LoVo (cell line): Measurements from ENCODE around the gene FAM120C.
A peak's percentile ranks its signal among the peaks of the same experiment; 100 is the strongest.

Source experiments
- DNase-seq: peaks from one replicate; pipeline ENCODE4 v3.0.0-alpha.2; 2016; ENCODE audit warnings: low spot score

Gene FAM120C

DNA sequence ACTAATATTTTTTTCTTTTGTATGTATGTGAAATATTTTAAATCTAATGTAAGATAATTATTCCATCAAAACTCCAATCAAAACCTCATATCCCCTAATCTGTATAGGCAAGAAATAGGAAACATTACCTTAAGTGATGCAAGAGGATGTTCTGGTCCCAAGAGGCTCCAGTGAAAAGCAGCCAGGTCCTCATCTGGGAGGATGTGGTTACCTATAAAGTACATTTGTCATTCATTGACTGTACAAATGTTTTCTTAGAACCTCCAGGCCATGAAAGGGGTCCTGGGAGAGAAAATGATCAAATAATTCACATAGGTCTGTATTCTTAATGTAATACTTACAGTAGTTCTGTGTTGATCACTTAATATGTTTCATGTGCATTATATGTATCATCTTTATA, 25.5 kb downstream of the FAM120C start:
- DNase-seq, result no peak

DNA sequence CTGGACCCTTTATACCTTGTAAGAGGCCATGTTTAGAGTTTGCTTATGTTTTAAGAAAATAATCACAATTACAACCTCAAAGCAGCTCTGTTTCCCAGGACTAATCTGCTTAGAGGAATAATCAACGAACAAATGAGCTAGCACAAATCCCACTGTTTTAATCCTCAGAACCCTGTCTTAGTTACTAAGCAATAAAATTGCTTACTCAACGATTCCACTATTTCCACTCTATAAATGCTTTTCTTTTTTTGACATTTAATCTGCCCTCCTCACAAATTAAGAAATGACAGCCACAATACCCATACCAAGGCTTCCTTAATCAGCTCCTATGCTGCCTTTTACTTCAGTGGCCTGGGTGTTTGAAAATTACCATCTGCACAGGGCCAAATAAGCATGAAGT, 48.8 kb downstream of the FAM120C start:
- DNase-seq, result no peak

DNA sequence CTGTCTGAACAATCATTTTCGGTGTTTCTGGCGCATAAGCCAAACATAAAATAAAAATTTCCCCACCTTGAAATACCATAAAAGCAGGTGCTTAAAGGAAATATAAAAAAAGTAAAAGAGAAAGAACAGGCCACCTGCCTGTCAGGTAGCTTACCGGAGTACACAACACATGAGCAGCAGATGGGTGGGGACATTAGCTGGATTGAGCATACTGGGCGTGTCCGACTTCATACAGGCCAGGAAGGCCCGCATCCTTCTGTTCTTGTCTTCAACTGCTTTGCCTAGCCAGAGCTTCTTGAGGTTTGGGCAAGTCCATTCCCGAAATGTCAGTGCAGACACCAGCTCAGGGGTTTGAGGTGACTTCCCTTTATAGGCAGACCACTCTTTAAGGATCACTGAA, 66.7 kb downstream of the FAM120C start:
- DNase-seq, result no peak

DNA sequence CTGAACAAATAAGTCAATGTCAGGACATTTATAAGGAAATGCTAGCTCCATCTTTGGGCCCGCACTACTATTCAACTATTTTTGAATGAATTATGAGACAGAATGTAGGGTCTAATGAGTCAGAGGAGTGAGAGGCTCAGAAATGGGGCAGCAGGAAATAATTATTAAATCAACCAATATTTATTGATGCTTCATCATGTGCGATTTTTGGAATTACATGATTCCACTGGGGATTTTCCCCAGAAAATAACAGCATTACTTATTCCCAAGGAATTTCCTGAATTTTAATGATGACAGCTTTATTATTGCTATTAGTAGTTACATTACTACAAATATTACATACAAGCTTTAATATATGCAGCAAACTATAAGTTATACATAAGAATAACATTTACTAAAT, 89.5 kb downstream of the FAM120C start:
- no peak for DNase-seq

DNA sequence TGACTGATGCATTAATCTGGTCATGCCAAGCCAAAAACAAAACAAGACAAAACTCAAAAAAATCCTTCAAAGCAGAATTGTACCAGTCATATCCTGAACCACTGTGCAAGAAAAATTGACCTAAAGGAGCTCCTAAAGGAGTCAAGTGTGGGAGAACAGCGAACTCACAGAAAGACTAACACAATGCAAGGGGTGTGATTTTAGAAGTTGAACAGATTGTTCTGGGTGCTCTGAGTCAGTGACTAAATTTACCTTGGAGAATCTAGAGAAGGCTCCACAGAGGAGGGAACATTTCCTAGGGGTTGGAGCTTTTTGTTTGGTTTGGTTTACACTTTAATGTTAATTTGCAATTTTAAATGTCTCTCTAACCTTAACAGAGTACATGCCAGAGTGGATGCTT, 89.9 kb downstream of the FAM120C start:
- DNase-seq, result no peak

DNA sequence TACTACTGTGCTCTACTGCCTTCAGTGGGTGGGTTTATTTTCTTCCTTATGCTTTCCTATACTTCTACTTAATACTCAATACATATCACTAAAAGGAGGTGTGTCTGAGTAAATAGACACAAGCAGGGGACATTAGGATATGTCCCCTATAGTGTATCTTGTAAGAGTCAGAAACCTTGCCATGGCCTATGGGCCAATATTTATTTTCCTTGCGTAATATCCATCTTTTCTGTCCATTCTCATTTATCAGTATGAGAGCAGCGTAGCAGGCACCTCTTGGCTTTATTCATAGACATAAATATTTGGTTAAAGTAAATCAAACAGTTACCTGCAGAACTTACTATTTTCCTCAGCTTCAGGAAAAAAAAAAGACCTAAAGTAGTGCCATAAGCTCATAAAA, 92.2 kb downstream of the FAM120C start:
- no peak for DNase-seq

DNA sequence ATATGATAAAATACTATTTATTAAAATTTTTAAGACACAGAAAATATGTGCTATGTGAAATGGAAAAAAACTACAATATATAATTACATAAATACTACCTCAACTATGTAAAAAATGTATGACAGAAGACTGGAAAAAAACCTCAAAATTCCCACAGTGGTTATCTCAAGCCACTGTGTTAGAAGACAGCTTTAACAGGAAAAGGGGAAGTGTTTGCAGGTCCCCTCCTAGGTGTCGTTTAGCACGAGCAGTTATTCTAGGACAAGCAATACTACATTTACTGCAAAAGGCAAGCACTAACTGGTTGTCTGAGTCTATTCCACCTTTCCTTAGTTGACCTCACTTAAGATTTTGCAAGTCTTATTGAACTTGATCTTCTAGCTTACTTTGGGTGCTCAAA, 93.9 kb downstream of the FAM120C start:
- DNase-seq, result no peak

DNA sequence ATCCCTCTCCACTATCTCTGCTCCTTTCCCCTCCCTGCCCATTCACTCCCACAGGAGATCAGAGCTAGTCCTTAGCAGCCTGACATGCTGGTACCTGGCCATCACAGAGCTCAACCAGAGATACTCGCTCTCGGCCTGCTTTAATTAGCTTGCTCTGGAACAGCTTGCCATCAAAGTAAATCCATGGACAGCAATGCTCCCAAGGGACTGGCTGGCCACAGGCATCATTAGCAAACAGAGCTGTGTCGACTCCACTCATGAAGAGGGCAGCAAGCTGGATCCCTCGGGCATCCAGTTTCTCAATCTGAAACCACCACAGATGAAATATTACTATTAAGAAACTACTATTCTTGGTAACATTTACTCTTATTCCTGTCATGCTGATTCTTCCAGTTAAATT, 95.4 kb downstream of the FAM120C start:
- DNase-seq, result no peak

DNA sequence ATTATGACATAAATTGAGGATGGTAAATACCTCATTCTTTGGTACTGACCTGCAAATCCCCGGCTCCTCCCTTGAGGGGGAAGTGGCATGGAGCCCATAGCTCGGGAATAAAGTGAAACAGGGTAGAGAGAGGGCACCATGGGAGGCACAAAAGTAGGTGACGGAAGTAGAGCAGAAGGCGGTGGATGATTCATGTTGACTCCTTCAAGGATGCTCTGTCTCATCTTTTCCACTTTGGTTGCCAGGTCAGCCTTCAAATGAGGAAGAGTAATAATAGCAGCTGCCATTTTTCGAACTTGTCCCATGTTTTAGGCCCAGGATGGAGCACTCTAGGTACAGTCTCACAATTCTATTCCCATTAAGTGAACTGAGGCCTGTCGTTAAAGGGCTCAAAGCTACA, 97.4 kb downstream of the FAM120C start:
- DNase-seq, result no peak

DNA sequence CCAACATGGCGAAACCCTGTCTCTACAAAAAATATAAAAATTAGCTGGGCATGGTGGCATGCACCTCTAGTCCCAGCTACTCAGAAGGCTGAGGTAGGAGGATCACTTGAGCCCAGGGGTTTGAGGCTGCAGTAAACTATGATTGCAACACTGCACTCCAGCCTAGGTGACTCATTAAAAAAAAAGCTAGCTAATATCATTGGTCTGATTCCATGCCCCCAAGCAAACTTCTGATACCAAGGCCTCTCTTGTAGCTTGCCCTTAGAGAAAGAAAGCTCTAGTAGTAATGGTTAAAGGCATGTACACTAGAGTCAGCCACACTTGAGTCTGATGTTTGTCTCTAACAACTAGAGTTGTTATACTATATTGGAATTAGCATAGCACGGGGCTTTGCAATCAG, 106.2 kb downstream of the FAM120C start:
- no peak for DNase-seq

DNA sequence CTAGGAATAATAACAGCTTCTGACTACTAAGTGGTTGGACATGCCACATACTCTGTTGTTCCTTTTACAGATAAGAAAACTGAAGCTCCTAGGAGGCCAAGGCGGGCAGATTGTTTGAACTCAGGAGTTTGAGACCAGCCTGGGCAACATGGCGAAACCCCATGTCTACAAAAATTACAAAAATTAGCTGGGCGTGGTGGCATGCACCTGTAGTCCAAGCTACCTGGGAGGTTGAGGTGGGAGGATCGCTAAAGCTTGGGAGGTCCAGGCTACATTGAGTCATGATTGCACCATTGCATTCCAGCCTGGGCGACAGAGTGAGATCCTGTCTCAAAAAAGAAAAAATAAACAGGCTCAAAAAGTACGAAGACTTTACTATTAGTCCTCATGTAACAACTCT, 108.2 kb downstream of the FAM120C start:
- no peak for DNase-seq

DNA sequence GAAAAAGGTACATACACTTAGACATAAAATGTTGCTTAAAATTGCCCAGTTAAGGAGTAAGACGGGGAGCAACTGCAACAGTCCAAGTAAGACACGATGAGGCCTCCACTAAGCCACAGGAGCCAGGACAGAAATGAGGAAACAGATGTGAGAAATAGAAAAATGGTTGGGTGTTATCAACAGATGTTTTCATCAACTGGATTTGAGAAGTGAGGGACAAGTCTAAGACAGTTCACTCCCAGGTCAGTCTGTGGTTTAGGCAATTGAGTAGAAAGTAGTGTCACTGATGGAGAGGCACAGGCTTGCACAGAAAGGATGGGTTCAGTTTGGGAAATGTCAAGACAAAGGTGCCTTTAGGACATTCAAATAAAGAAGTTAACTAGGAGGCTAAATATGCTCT, 115.3 kb downstream of the FAM120C start:
- no peak for DNase-seq

DNA sequence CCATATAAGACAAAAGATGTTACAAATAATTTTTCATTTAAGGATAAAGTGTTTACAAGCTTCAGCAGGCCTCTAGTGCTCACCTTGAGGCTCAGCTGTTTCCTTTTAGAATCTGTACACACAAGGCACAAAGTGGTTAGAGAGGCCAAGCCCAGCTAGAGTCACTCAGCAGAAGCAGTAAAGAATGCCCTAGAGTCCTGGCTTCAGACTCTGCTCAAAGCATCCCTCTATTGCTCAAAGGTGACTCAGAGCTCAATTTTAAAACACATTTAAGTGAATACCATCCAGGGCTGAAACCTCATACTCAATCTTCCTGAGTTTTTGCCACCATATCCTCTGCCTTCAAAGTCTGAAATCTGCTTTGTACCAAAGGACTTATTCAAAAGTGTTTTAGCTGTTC, 116.2 kb downstream of the FAM120C start:
- no peak for DNase-seq

DNA sequence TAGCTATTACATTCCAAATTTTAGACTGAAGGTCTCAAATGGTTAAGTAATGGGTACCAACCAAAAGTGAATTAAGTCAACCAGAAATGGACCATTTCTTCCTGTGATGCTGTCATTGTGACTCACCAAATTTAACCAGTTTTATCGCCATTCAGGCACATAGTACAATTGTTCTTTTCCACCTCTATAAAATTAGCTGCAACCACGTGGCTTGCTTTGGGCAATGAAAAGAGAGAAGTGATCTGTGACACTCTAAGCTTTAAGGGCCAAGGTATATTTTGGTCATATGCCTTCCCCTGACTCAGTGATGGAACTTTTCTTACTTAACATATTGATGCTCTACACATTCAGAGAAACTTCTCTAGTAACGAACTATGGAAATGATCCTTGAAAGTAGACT, 118.5 kb downstream of the FAM120C start:
- no peak for DNase-seq

DNA sequence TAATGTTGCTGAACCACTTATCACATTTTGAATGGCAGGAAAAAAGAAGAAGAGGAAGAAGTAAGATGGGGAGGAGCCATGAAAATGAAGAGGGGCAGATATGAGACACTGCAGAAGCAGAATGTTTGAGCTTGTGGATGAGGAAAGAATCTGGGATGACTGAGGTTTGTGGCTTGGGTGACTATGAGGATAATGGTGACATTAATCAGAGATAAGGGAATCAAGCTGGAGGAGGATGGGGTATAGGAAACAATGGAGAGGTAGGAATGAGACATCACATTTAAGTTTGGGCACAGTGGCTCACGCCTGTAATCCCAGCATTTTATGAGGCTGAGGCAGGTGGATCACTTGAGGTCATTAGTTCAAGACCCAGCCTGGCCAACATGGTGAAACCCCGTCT, 119.7 kb downstream of the FAM120C start:
- DNase-seq, result no peak

DNA sequence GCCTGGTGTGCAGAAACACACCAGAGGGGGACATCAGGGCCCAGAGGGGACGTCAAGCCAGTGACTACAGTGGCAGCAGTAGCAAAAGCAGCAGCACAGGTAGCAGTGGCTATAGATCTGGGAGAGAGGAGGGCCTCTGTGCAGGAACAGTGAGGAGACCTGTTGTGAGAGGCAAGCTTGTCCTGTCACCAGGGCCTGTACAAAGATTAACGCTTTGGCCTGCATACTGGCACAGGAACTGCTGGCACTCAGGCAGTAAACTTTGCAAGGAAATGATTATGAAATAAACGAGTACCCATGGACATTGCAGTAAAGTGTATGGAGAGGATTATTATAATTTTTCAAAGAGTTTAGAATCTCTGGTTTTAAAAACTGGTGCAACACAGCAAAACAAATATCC, 133.3 kb downstream of the FAM120C start:
- no peak for DNase-seq

DNA sequence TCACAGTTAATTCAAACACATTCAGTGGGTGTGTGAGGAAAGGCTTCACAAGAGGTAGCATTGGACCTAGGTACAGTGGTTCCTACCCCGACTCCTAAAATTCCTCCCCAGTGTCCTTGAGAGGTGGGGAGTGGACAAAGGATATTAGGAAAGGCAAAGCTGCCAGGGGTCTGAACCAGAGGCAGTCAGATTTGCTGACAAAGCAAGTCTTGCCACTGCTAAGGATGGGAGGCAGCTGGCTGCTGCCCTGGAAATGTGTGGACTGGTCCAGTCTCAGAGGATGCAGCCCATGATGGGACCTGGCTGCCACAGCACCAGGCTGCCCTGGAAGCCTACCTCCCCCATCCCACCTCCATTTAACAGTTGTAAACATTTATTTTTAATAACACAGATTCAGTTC, 134.6 kb downstream of the FAM120C start:
- DNase-seq, result no peak

DNA sequence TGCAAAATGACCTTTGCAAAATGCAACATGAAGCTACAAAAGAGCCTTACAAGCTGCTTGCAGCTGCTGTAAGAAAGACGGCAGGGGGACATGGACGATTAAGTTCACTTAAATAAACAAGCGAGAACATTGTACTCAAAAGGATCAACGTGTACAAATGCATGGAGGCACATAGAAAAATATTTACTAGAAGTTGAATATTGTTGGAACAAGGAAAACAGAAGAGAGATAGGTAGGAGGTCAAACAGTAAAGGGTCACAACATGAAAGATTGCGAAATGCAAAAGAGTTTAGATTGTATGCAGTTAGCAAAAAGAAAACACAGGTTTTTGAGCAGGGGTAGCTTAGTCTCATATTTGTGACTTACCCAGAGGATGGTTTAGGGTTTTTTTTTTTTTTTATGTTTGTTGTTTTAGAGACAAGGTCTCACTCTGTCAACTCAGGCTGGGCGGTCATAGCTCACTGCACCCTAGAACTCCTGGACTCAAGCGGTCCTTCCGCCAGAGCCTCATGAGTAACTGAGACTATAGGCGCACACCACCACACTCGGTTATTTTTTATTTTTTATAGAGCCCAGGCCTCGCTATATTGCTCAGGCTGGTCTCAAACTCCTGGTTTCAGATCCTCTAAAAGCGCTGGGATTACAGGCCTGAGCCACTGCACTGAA, 137.4 kb downstream of the FAM120C start:
- no peak for DNase-seq

DNA sequence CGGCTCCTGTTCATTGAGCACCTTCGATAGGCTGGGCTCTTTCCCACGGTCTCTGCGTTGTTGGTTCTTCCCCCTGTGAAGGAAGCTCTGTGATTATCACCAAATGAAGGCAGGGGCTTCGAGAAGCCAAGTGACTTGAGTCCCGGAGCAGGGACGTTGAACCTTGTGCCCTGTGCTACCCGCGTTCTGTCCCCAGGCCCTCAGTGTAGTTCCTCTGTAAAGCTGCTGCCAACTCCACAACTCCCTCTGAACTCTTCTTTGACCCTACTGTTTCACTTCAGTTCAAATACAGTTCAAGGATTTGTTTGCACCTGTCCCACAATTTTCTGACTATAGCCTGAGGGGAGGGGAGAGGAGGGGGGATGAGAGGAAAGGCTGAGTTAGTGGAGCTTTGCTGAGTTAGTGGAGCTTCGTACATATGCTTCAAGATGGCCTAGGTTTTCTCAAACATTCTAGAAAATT, 138.1 kb downstream of the FAM120C start:
- DNase-seq, result no peak

DNA sequence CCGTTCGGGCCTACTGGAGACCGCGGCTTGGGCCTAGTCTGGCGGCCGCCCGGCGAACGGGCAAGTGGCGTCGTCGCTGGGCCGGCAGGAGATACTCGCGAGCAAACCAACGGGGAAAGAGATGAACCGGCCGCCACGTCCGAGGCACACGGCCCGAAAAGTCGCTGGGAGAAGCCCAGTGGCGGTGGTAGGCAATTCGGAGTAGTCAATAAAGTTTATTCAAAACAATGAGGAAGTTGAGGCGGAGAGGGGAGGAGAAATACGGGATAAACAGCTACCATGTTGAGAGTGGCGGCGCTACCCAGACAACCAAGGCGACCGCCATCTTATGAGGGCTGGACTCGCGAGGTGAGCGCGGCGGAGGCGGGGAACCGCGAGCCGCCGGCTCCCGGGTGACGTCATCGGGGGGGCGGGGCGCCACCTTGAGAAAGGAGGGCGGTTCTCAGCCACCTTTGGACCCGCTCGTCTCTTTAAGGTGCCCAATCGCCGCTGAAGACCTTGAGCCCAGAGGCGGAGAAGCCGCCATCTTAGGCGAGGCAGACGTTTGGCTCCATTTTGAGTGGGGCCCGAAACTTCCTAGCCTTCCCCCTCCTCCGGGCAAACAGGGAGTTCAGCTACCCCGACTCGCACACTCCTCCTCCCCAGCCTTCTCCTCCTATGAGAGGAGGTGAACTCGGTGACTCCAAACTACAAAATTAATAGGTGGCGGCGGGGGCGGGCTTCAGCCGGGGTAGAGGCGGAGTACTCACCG, 138.8 kb downstream of the FAM120C start, which contains the start of gene PHF8:
TSS of gene PHF8 (minus strand) at position 348 of the 751 bp plus-strand sequence. CDS start 1,745 bp downstream, outside the sequence.
- peak; percentile 89 for DNase-seq

DNA sequence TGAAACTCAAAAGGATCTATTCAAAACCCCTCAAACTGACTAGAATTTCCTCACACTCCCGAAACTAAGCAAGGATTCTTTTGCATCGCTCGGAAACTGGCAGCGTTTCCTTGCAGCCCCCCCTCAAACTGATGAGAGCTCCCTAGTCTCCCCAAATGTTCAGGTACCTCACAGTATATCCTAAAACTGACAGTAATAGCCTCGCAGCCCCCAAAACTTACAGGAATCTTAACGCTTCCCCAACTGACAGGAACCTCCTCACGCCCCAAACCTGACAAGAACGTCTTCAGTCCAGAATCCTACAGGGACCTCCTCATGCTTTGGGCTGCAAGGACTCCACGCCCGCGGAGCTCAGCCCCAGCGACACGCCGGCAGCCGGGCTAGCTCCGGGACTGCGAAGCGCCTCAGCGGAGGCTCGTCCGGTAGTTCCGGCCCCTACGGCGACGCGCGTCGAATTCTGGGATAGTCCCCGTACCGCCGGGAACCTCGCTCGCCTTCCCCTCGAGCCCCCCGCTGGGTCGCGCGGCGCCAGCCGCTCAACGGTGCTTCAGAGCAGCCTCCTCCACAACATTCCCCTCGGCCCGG, 139.4 kb downstream of the FAM120C start:
- peak; percentile 15 for DNase-seq

DNA sequence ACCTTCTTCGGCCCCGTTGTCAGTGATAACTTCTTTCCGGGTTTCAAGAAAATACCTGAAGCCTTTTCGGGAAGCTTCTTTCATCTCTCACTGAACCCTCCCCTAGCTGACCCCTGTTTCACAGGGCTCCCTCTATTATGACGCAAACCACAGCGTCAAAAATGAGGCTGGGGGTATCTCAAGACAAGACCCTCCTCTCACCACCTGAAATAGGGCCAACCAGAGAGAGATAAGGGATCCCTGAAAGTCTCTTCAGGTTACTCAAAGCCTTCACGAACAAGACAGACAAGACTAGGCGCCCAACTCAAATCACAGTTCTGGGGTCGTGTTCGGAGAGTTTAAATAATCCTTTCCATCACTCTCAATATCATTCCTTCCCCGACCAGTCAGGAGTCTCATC, 140.0 kb downstream of the FAM120C start:
- DNase-seq, result no peak

DNA sequence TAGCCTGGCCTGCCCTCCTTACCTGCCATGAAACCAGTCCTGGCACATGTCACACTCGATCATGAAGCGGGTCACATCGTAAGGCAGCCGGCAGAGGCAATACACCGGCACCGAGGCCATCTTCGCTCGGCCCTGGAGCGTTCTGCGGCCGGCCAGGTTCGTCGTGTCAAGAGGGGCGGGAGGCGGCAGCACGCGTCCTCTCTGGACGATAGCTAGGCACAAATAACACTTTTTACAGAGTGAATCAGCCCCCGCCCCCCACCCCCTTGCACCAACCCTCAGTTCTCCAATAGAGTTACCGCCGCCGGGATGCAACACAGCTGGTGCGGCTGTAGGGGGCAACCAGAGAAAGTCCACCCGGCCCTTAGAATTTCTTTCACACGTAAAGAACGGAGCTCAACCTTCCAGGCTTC, 140.4 kb downstream of the FAM120C start:
- DNase-seq, result peak; percentile 34
